Spleen (tissue), 7 donors: ENCODE data around the gene KEAP1.

Experiments used
- CTCF ChIP-seq, 11 experiments: fragments of 200-600 bp in 7 of 11; fragments of 450-650 bp in 4 of 11; sonication (generic) in 4 of 11; IDR thresholded peaks in 8 of 11; conservative IDR thresholded peaks in 3 of 11; 1 replicate in 7 of 11; 2 replicates in 4 of 11; pipeline versions ENCODE4 v1.4.0 to v1.8.0; 2016 to 2021; ENCODE audit warnings: antibody characterized with exemption in 11 of 11, inconsistent platforms in 4 of 11, mild to moderate bottlenecking in 1 of 11
- POLR2A ChIP-seq, 3 donors: fragments of 450-650 bp; IDR thresholded peaks; one replicate each; pipeline ENCODE4 v1.5.1; 2017; ENCODE audit warnings: antibody characterized with exemption in 3 of 3, mild to moderate bottlenecking in 1 of 3
- POLR2AphosphoS5 ChIP-seq, 3 donors: sonication (generic); formaldehyde crosslinking; IDR thresholded peaks; one replicate each; pipeline ENCODE4 v1.5.1; 2017; ENCODE audit warnings: antibody characterized with exemption in 3 of 3
- donor health status: DM: no; HTN: no; CAD: no; lungs with moderate emphysema.
- donor health status: DM: no; HTN: no; CAD: no.
- donor health status: DM: no; HTN: no; CAD: no.

- no peak for TF ChIP-seq CTCF (IDR thresholded peaks at IDR 0.05 in 8 of 11, conservative IDR thresholded peaks at IDR 0.05 in 3 of 11)
- TF ChIP-seq POLR2A (IDR thresholded peaks at IDR 0.05): no peak
- peak in 1 of 3 donors; percentile 53 for TF ChIP-seq POLR2AphosphoS5 (IDR thresholded peaks at IDR 0.05)
Observed at GRCh38 chr19:10544753-10545251, 41.6 kb upstream of the KEAP1 start.
